ENCODE measurements around the gene SLC38A8.

DNA sequence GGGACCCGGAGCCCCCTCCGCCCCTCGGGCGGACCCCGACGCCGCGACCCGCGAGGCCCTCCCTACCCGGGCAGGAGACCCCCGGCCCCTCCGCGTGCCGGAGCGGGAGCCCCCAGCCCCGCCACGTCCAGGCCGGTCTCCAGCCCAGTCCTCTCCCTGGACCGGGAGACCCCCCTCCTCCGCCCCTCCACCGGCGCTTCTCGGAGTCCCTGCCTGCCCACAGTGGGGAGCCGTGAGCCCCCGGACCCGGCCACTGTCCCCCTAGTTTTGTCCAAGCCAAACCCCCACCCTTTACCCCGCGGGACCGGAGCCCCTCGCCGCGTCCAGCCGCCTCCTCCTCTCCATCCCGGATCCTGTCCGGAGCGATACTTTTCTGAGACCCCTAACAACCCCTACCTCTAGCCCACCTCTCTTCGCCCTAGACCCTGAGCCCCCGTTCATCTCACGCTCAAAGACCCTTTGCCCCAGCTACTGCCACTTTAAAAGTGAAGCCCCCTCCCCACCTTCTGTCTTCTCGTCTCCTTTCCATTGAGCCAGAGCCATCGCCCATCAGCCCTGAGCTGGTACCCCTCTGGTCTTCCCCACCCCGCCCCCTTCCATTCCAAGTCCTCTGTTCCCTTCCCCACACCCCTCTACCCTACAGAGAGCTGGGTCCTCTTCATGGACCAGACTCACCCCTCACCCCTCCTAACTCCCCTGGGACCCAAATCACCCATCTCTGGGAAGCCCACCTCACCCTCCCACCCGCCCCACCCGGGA lies 73.5 kb downstream of the SLC38A8 start:
- TF ChIP-seq POLR2AphosphoS5 (IDR thresholded peaks at IDR 0.05) (no peak), EP300 (IDR thresholded peaks at IDR 0.05) (no peak), POLR2A (IDR thresholded peaks at IDR 0.05) (no peak)
- TF ChIP-seq, protein P1, sequence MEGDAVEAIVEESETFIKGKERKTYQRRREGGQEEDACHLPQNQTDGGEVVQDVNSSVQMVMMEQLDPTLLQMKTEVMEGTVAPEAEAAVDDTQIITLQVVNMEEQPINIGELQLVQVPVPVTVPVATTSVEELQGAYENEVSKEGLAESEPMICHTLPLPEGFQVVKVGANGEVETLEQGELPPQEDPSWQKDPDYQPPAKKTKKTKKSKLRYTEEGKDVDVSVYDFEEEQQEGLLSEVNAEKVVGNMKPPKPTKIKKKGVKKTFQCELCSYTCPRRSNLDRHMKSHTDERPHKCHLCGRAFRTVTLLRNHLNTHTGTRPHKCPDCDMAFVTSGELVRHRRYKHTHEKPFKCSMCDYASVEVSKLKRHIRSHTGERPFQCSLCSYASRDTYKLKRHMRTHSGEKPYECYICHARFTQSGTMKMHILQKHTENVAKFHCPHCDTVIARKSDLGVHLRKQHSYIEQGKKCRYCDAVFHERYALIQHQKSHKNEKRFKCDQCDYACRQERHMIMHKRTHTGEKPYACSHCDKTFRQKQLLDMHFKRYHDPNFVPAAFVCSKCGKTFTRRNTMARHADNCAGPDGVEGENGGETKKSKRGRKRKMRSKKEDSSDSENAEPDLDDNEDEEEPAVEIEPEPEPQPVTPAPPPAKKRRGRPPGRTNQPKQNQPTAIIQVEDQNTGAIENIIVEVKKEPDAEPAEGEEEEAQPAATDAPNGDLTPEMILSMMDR (IDR thresholded peaks at IDR 0.05), result no peak

All from suprapubic skin (tissue), 4 donors.